Rectal smooth muscle tissue (tissue), 1 donor: ENCODE data around the gene ADAMTS17.

Experiments used
- H3K27ac ChIP-seq: one replicate; pipeline ENCODE4 v1.7.0; 2013; ENCODE audit warnings: low read depth, low read length, inconsistent platforms
- H3K27me3 ChIP-seq: one replicate; pipeline ENCODE4 v1.7.0; 2013; ENCODE audit warnings: low read length; ENCODE audit not compliant: control insufficient read depth, insufficient read depth
- H3K36me3 ChIP-seq: one replicate; pipeline ENCODE4 v1.7.0; 2013; ENCODE audit warnings: low read length; ENCODE audit not compliant: control insufficient read depth, insufficient read depth
- H3K4me1 ChIP-seq: one replicate; pipeline ENCODE4 v1.7.0; 2013; ENCODE audit warnings: low read length; ENCODE audit not compliant: control insufficient read depth, insufficient read depth
- H3K4me3 ChIP-seq: one replicate; pipeline ENCODE4 v1.7.0; 2013; ENCODE audit warnings: low read length
- H3K9ac ChIP-seq: one replicate; pipeline ENCODE4 v1.7.0; 2013; ENCODE audit warnings: low read length

The ADAMTS17 gene

GRCh38 chr15:100186366-100186765 is 155.4 kb downstream of the ADAMTS17 start:
- no peaks in the 10 kb centered on the region for H3K4me1 ChIP-seq
- no peaks in the 10 kb centered on the region for H3K27me3 ChIP-seq
- no peak overlapping the region for H3K27ac ChIP-seq
- H3K4me3 ChIP-seq = no peak overlapping the region
- H3K9ac ChIP-seq = no peak overlapping the region
- no peaks in the 10 kb centered on the region for H3K36me3 ChIP-seq

GRCh38 chr15:100183921-100184495 is 157.8 kb downstream of the ADAMTS17 start:
- Histone ChIP-seq H3K4me3 (no peak overlapping the region), H3K9ac (no peak overlapping the region), H3K4me1 (no peaks in the 10 kb centered on the region), H3K27ac (no peak overlapping the region), H3K36me3 (no peaks in the 10 kb centered on the region), H3K27me3 (no peaks in the 10 kb centered on the region)

GRCh38 chr15:100180921-100181320 is 160.9 kb downstream of the ADAMTS17 start:
- Histone ChIP-seq H3K9ac (no peak overlapping the region), H3K4me3 (no peak overlapping the region), H3K27ac (no peak overlapping the region), H3K4me1 (peaks cover 3% of the 10 kb centered on the region), H3K36me3 (no peaks in the 10 kb centered on the region), H3K27me3 (no peaks in the 10 kb centered on the region)

- no peak overlapping the region for H3K4me3 ChIP-seq
- H3K36me3 ChIP-seq = no peaks in the 10 kb centered on the region
- no peak overlapping the region for H3K9ac ChIP-seq
- H3K4me1 ChIP-seq = peaks cover 15% of the 10 kb centered on the region
- H3K27ac ChIP-seq = peak overlapping the region; percentile 57
- no peaks in the 10 kb centered on the region for H3K27me3 ChIP-seq
Observed at GRCh38 chr15:100175406-100176114, 166.2 kb downstream of the ADAMTS17 start.

DNA sequence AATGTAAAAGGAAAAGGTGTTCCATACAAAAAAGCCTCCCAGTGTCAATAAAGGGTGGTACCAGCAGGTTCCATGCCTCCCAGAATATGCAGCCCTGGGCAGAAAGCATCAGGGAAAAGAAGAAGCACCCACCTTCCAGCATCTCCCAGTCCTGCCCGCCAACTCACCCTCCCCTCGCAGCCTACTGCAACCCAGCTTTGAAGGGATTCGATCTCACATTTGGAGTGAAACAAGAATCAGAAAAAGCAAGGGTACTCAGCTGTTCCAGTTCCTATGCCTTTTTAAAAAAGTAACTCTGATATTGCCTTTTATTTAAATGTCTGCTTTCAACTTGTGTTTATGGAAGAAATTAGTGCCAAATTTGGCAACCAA is 166.9 kb downstream of the ADAMTS17 start:
- Histone ChIP-seq H3K27ac (peak overlapping the region; percentile 54), H3K27me3 (no peaks in the 10 kb centered on the region), H3K36me3 (no peaks in the 10 kb centered on the region), H3K9ac (no peak overlapping the region), H3K4me1 (peaks cover 15% of the 10 kb centered on the region), H3K4me3 (no peak overlapping the region)

DNA sequence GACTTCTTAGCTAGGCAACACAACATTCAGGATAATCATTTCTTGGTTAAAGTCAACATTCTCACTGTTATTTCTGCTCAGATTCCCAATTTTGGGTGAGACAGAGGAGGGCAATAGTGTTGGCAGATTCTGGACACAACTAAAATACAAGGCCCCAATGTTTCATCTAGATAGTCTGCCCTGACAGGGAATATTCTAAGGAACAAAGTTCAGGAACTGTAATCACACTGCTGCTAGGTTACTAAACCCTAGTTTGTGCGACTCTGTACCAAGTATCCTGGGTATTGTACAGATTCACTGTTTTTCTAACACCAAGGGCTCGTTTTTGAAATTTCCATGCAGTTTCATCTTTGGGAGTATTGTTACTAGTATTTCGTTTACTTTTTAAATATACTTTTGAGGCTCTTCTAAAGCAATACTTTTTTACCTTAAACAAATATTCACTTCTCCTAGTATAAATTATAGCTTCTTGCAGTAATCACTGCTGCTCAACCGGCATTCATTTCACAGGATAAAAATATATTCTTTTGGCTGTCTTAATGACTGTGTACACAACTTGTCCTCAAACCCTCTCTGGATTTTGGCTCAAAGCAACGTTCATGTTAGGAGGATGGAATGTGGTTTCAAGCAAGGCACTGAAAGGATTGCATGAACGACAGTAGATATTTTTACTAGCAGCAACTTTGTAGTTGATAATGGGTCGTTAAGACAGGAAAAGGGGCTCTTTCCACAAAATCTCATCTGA is 167.4 kb downstream of the ADAMTS17 start:
- H3K4me1 ChIP-seq = peaks cover 15% of the 10 kb centered on the region
- peak overlapping the region; percentile 66 for H3K27ac ChIP-seq
- H3K27me3 ChIP-seq = no peaks in the 10 kb centered on the region
- no peaks in the 10 kb centered on the region for H3K36me3 ChIP-seq
- H3K4me3 ChIP-seq = no peak overlapping the region
- H3K9ac ChIP-seq = no peak overlapping the region

- no peaks in the 10 kb centered on the region for H3K36me3 ChIP-seq
- no peak overlapping the region for H3K9ac ChIP-seq
- peaks cover 15% of the 10 kb centered on the region for H3K4me1 ChIP-seq
- no peak overlapping the region for H3K4me3 ChIP-seq
- no peak overlapping the region for H3K27ac ChIP-seq
- H3K27me3 ChIP-seq = no peaks in the 10 kb centered on the region
Observed at GRCh38 chr15:100172356-100173024, 169.3 kb downstream of the ADAMTS17 start.

DNA sequence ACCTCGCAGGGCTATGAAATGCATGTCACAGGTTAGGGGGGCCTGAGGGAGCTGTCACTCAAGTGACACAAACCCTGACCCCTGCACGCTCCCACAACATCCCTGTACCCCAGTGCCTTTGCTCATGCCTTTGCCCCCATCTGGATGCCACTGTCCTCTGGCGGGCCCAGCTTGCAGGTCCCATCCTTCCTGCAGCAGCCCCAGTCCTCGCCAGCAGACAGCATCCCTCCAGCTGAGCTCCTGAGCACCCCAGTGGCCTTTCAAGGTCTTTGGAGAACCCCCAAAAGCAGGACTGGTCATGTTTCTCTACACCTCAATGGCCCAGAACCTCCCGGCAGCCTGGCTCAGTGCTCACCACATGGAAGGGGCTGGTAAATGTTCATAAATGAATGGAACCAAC is 170.4 kb downstream of the ADAMTS17 start:
- Histone ChIP-seq H3K4me1 (peaks cover 18% of the 10 kb centered on the region), H3K27ac (no peak overlapping the region), H3K27me3 (no peaks in the 10 kb centered on the region), H3K4me3 (no peak overlapping the region), H3K9ac (no peak overlapping the region), H3K36me3 (no peaks in the 10 kb centered on the region)

GRCh38 chr15:100170291-100171210 is 171.2 kb downstream of the ADAMTS17 start:
- H3K27me3 ChIP-seq = no peaks in the 10 kb centered on the region
- H3K27ac ChIP-seq = no peak overlapping the region
- peaks cover 13% of the 10 kb centered on the region for H3K4me1 ChIP-seq
- no peak overlapping the region for H3K9ac ChIP-seq
- H3K4me3 ChIP-seq = no peak overlapping the region
- no peaks in the 10 kb centered on the region for H3K36me3 ChIP-seq

DNA sequence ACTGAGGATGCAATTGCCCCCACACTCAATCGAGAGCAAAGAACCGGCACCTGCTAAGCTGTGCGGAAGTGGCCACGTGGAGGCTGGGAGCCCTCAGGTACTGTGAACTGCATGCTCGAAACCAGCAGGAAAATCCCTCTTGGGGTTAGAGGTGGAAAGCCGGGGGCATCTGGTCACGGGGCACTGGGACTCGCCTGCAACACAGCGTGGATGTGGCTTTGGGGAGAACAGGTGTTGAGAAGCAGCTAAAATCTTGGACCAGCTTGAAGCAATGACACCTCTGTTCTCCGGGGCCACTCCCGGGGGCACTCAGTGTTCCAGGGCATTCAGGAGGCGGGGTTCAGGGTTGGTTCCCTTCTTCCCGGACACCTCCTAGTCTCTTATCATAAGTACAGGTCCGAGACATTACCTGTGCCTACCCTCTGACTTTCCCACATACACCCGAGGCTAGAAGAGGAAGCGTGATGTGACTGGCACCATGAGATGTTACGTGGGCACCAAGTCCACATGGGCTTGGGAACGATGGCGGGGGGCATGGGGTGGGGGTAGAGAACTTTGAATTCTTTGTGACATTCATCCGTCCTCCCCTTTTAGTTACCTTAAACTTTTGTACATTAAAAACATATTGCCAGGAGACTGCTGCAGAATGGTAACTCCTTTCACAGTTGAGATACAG is 172.0 kb downstream of the ADAMTS17 start:
- Histone ChIP-seq H3K4me1 (peaks cover 5% of the 10 kb centered on the region), H3K36me3 (no peaks in the 10 kb centered on the region), H3K27me3 (no peaks in the 10 kb centered on the region), H3K27ac (no peak overlapping the region), H3K4me3 (no peak overlapping the region), H3K9ac (no peak overlapping the region)

GRCh38 chr15:100168787-100169186 is 173.0 kb downstream of the ADAMTS17 start:
- Histone ChIP-seq H3K36me3 (no peaks in the 10 kb centered on the region), H3K9ac (no peak overlapping the region), H3K4me1 (peaks cover 3% of the 10 kb centered on the region), H3K27ac (no peak overlapping the region), H3K4me3 (no peak overlapping the region), H3K27me3 (no peaks in the 10 kb centered on the region)
